Upper lobe of left lung (tissue), 6 donors: ENCODE data around the gene ZNF319. TPM values are rescaled to one million over a fixed set of nuclear protein-coding genes. Genes with fewer than 3 reads are reported as not detected.

Experiments
- ATAC-seq, 2 donors: fragments of 200-7000 bp; cut with Tn5 transposase; one replicate each; pipeline ENCODE4 v1.9.1; 2022; ENCODE audit warnings: mild to moderate bottlenecking in 2 of 2, moderate library complexity in 2 of 2; ENCODE audit not compliant: low FRiP score in 2 of 2
- DNase-seq, 2 donors: peaks; one replicate each; pipeline ENCODE4 v3.0.0-alpha.2; 2019 to 2020
- H3K27ac ChIP-seq, 4 donors: fragments of 200-600 bp; sonication (generic); one replicate each; pipeline ENCODE4 v1.5.1; 2016 to 2019
- H3K27me3 ChIP-seq, 4 donors: fragments of 200-600 bp; sonication (generic); one replicate each; pipeline ENCODE4 v1.5.1; 2017 to 2019
- H3K36me3 ChIP-seq, 4 donors: fragments of 200-600 bp; sonication (generic); one replicate each; pipeline ENCODE4 v1.5.1; 2016 to 2019
- H3K4me1 ChIP-seq, 4 donors: fragments of 200-600 bp; sonication (generic); one replicate each; pipeline ENCODE4 v1.5.1; 2018 to 2019
- H3K4me3 ChIP-seq, 4 donors: fragments of 200-600 bp; sonication (generic); one replicate each; pipeline ENCODE4 v1.5.1; 2017 to 2019; ENCODE audit warnings: mild to moderate bottlenecking in 2 of 4, moderate library complexity in 1 of 4
- H3K9me3 ChIP-seq, 4 donors: fragments of 200-600 bp; sonication (generic); one replicate each; pipeline ENCODE4 v1.5.1; 2018 to 2019
- EP300 ChIP-seq, 4 donors: sonication (generic); formaldehyde crosslinking; IDR thresholded peaks; one replicate each; pipeline ENCODE4 v1.5.1; 2017; ENCODE audit warnings: antibody characterized with exemption in 4 of 4, control low read depth in 2 of 4
- POLR2A ChIP-seq, 4 donors: fragments of 450-650 bp; IDR thresholded peaks; one replicate each; pipeline ENCODE4 v1.5.1; 2016 to 2017; ENCODE audit warnings: antibody characterized with exemption in 4 of 4, mild to moderate bottlenecking in 2 of 4
- POLR2AphosphoS5 ChIP-seq, 2 donors: sonication (generic); formaldehyde crosslinking; IDR thresholded peaks; one replicate each; pipeline ENCODE4 v1.5.1; 2017; ENCODE audit warnings: antibody characterized with exemption in 2 of 2
- WGBS, 2 donors: methylation state at CpG; one replicate each; pipeline ENCODE4 v1.1.5; 2017 to 2018; 5-methylcytosine and 5-hydroxymethylcytosine counted together
- total RNA-seq, 6 donors: library from RNA; depleted of rRNA in 4 of 6; stranded (reverse); fragments of >200 nt in 4 of 6; gene quantifications; one replicate each; pipeline versions ENCODE4 v1.1.0 to v1.2.1, GENCODE V29; 2016 to 2021
- TF ChIP-seq, protein P1 (sequence below), 6 experiments: fragments of 450-650 bp in 4 of 6; fragments of 200-600 bp in 2 of 6; sonication (generic) in 2 of 6; IDR thresholded peaks; one replicate each; pipeline ENCODE4 v1.5.1; 2016 to 2019; ENCODE audit warnings: antibody characterized with exemption in 6 of 6
- donor health status: DM: no; HTN: no; CAD: no; lungs with moderate emphysema.
- donor health status: DM: no; HTN: yes; CAD: no; lungs with severe emphysema.

ZNF319 gene
- 10 to 100 TPM in 4 of 6 donors, 1 to 10 TPM in 2; 8.0 to 28.3 (median 13.3) TPM for total RNA-seq

DNA sequence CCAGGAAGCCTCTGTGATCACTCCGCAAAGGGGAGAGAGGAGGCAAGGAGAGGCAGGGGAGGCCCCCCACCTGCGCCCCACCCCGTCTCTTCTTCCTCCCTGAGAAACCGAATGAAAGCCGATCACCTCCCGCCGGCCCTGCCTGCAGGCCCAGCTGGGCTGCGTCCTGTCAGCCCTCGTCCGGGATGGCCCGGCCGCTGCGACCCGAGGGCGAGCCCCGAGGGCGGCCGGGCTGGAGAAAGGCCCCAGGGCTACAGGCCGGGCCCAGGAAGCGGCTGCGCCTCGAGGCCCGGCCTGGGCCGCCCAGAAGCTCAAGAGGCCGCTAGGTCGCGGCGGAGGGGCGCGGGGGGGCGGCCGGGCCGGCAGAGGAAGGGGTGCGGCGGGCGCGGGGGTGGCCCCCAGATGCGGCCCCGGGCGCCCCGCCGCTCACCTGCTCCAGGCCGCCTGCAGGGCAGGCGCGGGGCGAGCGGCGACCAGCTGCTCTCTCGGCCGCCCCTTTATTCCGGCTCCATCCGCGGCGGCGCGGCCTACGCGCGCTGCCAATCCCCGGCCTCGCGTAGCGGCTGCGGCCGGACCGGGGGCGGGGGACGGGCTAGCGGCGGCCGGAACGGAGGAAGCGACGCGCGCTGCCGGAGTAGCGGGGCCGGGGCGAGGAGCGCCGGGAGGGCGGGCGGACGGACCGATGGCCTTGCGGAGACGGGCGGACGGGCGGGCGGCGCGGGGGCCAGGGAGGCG, at the start of gene ZNF319:
Gene ZNF319 (minus strand): TSS at position 702 of the 735 bp plus-strand sequence. CDS start 2,407 bp downstream, outside the sequence.
- H3K36me3 ChIP-seq: peaks cover 13 to 47% (median 34%) of the 10 kb centered on the region in 4 donors

GRCh38 chr16:58049232-58050185, 49.0 kb upstream of the ZNF319 start:
- ATAC-seq: no peak
- 75 to 77% methylated on average over 17 of the region's 17 CpGs for WGBS, 2 donors
- no peak for DNase-seq
- Histone ChIP-seq H3K4me1 (peaks cover 6 to 37% (median 22%) of the 10 kb centered on the region in 4 donors), H3K9me3 (no peaks in the 10 kb centered on the region), H3K27me3 (no peaks in the 10 kb centered on the region), H3K36me3 (peaks cover 0 to 8% (median 0%) of the 10 kb centered on the region in 4 donors), H3K27ac (peak overlapping the region in 1 of 4 donors; percentile 61), H3K4me3 (no peak overlapping the region)
- TF ChIP-seq POLR2AphosphoS5 (IDR thresholded peaks at IDR 0.05): no peak
- TF ChIP-seq, protein P1, sequence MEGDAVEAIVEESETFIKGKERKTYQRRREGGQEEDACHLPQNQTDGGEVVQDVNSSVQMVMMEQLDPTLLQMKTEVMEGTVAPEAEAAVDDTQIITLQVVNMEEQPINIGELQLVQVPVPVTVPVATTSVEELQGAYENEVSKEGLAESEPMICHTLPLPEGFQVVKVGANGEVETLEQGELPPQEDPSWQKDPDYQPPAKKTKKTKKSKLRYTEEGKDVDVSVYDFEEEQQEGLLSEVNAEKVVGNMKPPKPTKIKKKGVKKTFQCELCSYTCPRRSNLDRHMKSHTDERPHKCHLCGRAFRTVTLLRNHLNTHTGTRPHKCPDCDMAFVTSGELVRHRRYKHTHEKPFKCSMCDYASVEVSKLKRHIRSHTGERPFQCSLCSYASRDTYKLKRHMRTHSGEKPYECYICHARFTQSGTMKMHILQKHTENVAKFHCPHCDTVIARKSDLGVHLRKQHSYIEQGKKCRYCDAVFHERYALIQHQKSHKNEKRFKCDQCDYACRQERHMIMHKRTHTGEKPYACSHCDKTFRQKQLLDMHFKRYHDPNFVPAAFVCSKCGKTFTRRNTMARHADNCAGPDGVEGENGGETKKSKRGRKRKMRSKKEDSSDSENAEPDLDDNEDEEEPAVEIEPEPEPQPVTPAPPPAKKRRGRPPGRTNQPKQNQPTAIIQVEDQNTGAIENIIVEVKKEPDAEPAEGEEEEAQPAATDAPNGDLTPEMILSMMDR (IDR thresholded peaks at IDR 0.05): no peak
- no peak for TF ChIP-seq EP300 (IDR thresholded peaks at IDR 0.05)
- no peak for TF ChIP-seq POLR2A (IDR thresholded peaks at IDR 0.05)

More for the DNA sequence above, at the start of gene ZNF319:
- H3K27ac ChIP-seq: peak within 1 kb of the TSS; percentile 91 to 94 (median 92)
- H3K27me3 ChIP-seq: no peaks in the 10 kb centered on the region
- DNase-seq (no peak), ATAC-seq (peak in 1 of 2 donors; percentile 4)
- peak within 1 kb of the TSS; percentile 70 to 92 (median 80) for H3K4me3 ChIP-seq
- no peaks in the 10 kb centered on the region for H3K9me3 ChIP-seq
- TF ChIP-seq POLR2AphosphoS5 (IDR thresholded peaks at IDR 0.05) (no peak), POLR2A (IDR thresholded peaks at IDR 0.05) (peak in 1 of 4 donors; percentile 45), EP300 (IDR thresholded peaks at IDR 0.05) (no peak)
- TF ChIP-seq, protein P1 (IDR thresholded peaks at IDR 0.05): no peak
- whole genome bisulfite sequencing, 2 donors: 0 to 5% methylated on average over 8 to 15 of the region's 95 CpGs
- peaks cover 36 to 72% (median 44%) of the 10 kb centered on the region in 4 donors for H3K4me1 ChIP-seq

DNA sequence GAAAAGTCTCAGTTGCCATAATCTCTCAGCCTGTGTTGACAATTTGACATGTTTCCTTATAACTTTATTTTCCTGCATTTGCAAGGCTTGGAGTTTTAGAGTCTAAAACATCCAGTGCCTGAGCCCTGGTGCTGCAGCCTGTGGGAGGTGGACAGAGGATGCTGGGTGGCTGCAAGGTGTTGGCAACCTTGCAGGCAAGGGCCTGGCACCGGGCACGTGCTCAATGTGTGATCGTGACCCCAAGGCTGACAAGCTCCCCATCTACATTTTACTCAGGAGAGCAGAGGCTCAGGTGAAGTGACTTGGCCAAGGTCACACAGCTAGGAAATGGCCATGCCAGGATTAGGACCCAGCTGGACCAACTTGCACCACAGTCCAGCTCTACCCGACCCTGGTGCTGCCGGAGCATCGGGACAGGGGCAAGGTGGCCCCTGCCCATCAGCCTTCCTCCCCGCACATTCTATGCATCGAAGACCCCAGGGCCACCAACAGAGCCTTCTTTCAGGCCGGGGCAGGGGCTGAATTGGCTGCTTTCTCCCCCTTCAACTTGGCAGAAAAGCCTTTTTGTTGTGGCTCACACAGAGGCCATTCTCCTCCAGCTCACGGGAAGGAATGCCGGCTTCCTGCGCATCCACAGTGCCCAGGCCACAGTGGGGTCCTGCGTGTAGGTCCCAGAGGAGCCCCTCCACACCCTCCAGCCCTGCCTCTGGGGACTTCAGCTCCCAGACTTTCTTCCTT, 48.2 kb upstream of the ZNF319 start:
- ATAC-seq (no peak), DNase-seq (peak in 1 of 2 donors; percentile 34)
- H3K4me1 ChIP-seq: peaks cover 6 to 37% (median 22%) of the 10 kb centered on the region in 4 donors
- H3K27me3 ChIP-seq: no peaks in the 10 kb centered on the region
- no peak overlapping the region for H3K4me3 ChIP-seq
- TF ChIP-seq POLR2A (IDR thresholded peaks at IDR 0.05) (no peak), EP300 (IDR thresholded peaks at IDR 0.05) (no peak), POLR2AphosphoS5 (IDR thresholded peaks at IDR 0.05) (no peak)
- TF ChIP-seq, protein P1 (IDR thresholded peaks at IDR 0.05): no peak
- 89 to 94% methylated on average over 7 to 13 of the region's 13 CpGs for WGBS, 2 donors
- no peaks in the 10 kb centered on the region for H3K9me3 ChIP-seq
- H3K36me3 ChIP-seq: peaks cover 0 to 17% (median 4%) of the 10 kb centered on the region in 4 donors
- peak overlapping the region in 1 of 4 donors; percentile 73 for H3K27ac ChIP-seq

DNA sequence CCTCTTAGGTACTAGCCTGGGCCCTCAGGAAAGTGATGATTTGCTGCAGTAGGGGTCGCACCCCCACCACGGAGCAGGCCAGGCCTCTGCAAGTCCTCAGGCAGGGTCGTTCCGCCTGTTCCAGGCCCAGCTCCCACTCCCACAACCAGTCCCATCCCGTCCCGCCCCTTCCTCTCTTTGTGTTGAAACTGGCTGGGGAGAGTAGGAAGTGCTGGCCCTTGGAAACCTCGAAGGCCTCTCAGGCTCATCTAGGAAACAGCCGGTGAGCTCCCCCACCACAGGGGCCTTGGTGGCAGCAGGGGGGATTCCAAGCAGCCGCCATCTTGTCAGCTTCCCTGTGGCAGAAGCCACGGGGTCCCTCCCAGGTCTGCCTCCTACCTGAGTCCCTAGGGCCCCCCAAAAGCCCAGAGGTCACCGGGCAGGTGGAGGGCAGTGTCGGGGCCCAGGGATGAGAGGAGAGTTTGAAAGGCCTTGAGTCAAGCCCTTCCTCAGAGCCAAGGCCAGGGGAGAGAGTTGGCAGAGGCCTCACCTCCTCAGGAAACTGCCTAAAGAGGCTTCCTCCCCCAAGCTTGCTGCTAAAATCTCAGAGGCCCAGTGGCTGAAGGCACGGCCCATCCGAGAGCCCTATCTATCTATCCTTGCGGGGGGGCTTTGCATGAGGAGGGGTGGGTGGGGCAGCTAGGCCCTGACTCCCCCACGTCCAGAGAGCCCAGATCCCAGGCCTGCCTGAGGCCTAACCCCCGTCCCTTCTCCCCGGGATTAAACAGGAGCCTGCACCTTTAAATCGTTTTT, 47.3 kb upstream of the ZNF319 start:
- DNase-seq (peak in 1 of 2 donors; percentile 35), ATAC-seq (no peak)
- Histone ChIP-seq H3K36me3 (peaks cover 0 to 26% (median 11%) of the 10 kb centered on the region in 4 donors), H3K27me3 (no peaks in the 10 kb centered on the region), H3K4me3 (no peak overlapping the region), H3K27ac (peak overlapping the region in 3 of 4 donors; percentile 60 to 78 (median 73)), H3K4me1 (peaks cover 6 to 37% (median 22%) of the 10 kb centered on the region in 4 donors), H3K9me3 (no peaks in the 10 kb centered on the region)
- TF ChIP-seq, protein P1 (IDR thresholded peaks at IDR 0.05): no peak
- no peak for TF ChIP-seq POLR2AphosphoS5 (IDR thresholded peaks at IDR 0.05)
- TF ChIP-seq POLR2A (IDR thresholded peaks at IDR 0.05): no peak
- no peak for TF ChIP-seq EP300 (IDR thresholded peaks at IDR 0.05)
- WGBS, 2 donors: 59 to 66% methylated on average over 16 of the region's 19 CpGs
